Activated naive CD4-positive, alpha-beta T cell treated with Interleukin-2 at 50 U/mL for 16 hours (primary cell): ENCODE data around the gene PCGF6.
"Not testable (repeated sequence)": the region's sequence is repeated elsewhere in the genome, so short reads cannot be mapped to it uniquely, and the experiment has no call there.

ENCODE experiments used
- DNase-seq: peaks from one replicate; pipeline ENCODE4 v3.0.0-alpha.2; 2020

The PCGF6 gene, protein sequence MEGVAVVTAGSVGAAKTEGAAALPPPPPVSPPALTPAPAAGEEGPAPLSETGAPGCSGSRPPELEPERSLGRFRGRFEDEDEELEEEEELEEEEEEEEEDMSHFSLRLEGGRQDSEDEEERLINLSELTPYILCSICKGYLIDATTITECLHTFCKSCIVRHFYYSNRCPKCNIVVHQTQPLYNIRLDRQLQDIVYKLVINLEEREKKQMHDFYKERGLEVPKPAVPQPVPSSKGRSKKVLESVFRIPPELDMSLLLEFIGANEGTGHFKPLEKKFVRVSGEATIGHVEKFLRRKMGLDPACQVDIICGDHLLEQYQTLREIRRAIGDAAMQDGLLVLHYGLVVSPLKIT

DNA sequence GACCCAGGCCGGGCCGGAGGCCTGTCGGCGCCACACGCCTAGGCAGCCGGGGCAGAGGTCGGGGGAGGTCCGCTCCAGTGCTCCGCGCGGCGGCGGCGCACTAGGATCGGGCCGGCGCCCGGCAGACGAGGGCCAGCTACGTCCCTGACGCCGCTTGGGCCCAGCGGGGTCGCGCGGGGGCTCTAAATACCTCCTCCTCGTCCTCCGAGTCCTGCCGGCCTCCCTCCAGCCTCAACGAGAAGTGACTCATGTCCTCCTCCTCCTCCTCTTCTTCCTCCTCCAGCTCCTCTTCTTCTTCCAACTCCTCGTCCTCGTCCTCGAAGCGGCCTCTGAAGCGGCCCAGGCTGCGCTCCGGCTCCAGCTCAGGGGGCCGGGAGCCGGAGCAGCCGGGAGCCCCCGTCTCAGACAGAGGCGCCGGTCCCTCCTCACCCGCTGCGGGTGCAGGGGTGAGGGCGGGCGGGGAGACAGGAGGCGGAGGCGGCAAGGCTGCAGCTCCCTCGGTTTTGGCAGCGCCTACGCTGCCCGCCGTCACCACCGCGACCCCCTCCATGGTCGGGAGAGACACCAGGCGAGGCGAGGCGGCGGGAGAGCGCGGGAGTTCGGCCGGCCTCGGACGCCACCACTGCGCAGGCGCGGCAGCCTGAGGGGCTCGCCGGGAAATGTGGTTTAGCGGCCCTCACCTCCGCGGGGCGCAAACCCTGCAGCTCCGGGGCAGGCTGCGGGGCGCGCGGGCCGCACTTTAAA is at the start of gene PCGF6:
PCGF6 (minus strand) TSS at position 624 of the 744 bp plus-strand sequence; CDS start at position 550, 74 bp downstream.
- DNase-seq = peak; percentile 75

DNA sequence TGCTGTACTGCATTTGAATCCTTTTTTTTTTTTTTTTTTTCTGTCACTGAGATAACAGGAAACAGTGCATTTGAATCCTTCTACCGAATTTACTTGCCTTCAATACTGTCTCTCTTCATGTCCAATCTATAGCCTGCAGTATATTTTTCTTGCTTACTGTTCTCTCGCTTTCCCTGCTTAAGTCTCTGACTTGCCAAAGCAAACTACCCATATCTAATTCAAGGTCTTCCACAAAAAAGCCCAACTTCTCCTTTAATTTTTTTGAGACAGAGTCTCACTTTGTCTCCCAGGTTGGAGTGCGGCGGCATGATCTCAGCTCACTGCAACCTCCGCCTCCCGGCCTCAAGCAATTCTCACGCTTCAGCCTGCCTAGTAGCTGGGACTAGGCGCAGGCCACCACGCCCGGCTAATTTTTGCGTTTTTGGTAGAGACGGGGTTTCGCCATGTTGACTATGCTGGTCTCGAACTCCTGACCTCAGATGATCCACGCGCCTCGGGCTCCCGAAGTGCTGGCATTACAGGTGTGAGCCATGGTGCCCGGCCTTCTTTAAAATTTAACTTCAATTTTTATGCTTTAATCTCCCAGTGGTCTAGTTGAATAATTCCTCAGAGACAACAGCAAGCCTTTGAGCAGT is 46.4 kb upstream of the PCGF6 start:
- DNase-seq = no peak

DNA sequence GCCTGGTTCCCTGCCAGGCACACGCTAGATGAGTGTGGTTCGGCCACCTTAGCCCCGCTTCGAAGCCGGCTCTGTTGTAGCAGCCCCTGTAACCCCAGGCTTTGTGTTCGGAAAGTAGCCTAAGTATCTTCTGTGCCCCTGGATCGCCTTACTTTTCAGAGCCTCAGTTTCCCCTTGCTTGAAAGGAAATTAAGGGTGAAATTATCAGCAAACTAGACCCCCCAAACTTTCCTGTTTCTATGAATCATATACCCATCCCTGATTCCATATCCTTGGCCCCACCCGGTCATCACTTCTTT is 45.8 kb upstream of the PCGF6 start:
- DNase-seq = no peak

DNA sequence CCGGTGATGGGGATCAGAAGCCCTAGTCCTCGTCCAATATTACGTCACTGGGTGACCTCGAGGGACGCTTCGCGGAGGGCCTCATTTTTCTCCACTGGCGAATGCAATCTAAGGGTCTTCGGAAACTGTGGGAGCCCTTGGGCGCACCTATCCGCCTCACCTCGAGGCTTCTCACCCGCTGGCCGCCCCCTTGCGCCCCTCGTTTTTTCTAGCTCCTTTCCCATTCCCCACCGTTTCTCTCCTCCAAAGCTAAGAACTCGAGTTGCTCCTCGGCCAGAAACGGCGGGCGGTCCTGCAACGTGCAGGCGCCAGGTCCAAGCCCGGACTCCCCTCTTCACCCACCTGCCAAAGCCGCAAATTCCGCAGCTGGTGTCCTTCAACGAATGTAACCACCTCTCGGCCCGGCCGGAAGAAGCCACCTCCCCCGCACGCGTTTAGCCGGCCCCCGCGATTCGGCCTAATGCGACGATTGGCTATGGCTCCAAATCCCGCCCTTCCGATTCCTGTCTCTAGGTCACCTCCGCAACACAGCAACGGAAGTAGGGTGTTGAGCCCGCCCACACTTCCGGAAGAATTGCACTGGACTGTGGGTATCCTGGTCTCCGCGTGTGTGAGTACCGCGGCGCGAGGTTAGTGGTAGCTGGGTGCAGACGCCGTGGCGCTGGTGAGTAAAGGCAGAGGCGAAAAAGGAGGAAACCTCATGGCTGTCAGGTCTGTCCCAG is 45.3 kb upstream of the PCGF6 start, which contains the start of the genes ATP5MK and PDCD11:
ATP5MK (minus strand) TSS at position 409 of the 722 bp plus-strand sequence. CDS start 4,018 bp downstream, outside the sequence.
PDCD11 (plus strand) TSS at position 560 of the 722 bp plus-strand sequence. CDS start 1,801 bp downstream, outside the sequence.
- DNase-seq = peak; percentile 97

DNA sequence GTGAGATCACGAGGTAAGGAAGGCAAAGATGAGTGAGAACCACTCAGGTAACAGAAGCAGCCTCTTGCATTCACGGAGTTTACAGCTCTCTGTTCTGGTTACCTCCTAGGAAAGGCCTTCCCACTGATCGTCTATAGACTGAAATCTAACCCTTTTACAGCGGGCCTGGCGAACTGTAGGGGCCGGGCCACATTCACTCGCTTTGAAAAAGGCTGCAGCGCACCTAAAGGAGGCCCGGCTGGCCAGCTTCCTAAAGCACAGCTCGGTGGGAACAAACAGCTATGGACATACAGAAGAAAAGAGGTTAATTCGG is 44.8 kb upstream of the PCGF6 start:
- no peak for DNase-seq

DNA sequence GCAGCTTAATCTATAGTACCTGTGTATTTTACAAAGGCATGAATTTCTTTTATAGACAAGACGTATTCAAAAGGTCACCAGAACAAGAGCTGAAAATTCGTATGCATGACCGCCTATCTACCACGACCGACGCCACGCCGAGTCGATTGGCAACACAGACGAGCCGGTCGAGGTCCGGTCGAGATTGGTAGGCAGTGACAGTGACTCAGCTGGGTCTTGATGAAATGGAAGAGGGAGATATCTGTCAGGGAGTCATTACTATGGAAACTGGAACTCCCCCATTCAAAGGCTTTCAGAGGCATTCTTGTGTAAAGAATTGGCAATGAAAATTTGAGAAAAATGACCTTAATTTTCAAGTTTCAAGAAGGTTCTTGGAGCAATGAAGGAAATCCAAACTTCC is 43.2 kb upstream of the PCGF6 start:
- DNase-seq = no peak

DNA sequence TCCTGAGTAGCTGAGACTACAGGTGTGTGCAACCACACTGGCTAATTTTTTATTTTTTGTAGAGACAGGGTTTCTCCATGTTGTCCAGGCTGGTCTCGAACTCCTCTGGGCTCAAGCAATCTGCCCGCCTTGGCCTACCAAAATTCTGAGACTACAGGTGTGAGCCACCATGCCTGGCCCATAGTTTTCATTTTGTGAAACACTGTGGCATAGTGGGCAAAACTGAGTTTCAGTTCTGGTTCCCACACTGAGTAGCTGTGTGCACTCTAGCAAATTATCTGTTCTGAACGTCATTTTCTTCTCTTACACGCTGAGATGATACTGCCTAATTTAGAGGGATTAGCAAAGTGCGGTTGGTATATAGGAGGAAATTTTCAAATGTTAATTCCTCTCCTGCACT is 31.8 kb upstream of the PCGF6 start:
- DNase-seq = no peak

DNA sequence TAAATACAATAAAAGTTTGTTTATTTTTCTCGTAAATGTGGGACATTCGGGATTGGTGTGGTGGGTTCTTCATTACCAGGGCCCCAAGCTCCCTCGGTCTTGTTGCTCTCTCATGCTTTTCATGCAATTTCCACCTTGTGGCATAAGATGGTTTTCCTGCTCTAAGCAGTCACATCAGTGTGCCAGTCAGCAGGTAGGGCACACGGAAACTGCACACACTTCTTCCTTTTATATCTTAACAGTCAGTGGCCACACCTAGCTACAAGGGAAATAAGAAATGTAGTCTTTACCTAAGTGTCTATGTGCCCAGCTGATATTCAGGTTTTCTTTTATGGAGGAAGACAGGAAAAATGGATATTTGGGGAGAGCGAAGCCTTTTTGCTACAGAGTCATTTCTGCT is 23.3 kb upstream of the PCGF6 start:
- no peak for DNase-seq

DNA sequence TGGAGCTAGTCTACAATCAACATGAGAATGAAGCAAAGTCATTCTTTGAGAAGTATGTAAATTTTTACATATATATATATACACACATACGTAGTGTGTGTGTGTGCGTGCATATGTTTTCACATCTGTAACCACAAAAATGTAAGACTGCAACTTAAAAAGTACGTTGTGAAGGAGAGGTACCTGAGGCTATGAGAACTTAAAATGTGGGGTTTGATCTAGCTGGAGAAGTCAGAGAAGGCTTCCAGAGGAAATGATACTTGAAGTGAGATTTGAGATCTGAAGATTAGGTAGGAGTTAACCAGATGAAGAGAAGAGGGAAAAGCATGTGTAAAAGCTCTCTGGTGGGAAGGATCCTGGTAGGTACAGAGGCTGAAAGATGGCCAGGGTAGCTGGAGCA is 22.6 kb upstream of the PCGF6 start:
- no peak for DNase-seq

DNA sequence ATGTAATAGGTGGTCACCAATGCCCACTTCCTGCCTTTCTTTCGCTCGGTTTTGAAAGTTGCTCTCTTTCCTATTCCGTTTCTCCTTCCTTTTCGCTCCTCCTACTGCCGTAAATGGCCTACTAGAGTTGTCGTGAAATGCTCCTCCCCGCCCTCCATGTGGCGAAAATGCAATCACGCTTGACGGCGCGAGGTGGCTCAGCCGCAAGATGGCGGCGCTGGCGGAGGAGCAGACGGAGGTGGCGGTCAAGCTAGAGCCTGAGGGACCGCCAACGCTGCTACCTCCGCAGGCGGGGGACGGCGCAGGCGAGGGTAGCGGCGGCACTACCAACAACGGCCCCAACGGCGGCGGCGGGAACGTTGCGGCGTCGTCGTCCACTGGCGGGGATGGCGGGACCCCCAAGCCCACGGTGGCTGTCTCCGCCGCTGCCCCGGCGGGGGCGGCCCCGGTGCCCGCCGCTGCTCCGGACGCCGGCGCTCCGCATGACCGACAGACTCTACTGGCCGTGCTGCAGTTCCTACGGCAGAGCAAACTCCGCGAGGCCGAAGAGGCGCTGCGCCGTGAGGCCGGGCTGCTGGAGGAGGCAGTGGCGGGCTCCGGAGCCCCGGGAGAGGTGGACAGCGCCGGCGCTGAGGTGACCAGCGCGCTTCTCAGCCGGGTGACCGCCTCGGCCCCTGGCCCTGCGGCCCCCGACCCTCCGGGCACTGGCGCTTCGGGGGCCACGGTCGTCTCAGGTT is 17.0 kb upstream of the PCGF6 start, which contains the start of gene TAF5:
TAF5 (plus strand) TSS at position 195 of the 737 bp plus-strand sequence; CDS start at position 209, 14 bp downstream.
- DNase-seq = peak; percentile 91

DNA sequence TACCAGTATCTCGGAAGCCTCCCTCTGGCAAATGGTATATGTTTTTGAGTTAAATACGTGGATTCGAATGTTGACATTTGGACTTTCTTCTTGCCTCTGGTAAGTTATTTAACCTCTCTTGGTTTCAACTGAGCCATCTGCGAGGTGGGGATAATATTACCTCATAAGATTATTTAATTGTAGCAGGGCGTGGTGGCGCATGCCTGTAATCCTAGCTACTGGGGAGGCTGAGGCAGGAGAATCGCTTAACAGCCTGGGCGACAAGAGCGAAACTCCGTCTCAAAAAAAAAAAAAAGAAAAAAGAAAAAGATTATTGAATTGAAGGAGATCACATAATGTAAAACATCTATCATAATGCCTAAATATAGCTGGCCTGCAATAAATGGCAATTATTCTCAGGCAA is 16.4 kb upstream of the PCGF6 start:
- DNase-seq = peak; percentile 5

DNA sequence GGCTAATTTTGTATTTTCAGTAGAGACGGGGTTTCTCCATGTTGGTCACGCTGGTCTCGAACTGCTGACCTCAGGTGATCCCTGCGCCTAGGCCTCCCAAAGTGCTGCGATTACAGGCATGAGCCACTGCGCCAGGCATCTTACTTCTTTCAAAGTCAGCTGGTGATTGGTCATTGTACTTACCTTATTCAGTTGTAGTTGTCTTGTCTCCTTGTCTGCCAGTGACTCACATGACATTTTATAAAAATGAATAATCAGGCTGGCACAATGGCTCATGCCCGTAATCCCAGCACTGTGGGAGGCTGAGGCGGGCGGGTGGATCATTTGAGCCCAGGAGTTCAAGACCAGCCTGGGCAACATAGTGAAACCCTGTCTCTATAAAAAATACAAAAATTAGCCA is 9.9 kb upstream of the PCGF6 start:
- not testable (repeated sequence) for DNase-seq

DNA sequence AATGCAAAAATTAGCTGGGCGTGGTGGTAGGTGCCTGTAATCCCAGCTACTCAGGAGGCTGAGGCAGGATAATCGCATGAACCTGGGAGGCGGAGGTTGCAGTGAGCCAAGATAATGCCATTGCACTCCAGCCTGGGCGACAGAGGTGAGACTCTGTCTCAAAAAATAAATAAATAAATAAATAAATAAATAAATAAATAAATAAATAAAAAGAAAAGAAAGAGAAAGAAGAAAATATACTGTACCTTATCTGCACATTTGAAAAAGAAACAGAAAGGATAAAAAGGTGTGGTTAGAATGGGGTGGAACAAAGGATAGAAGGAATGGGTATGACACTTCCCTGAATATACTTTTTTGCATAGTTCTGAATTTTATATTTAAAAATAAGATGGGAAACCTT is 8.6 kb upstream of the PCGF6 start:
- not testable (repeated sequence) for DNase-seq

DNA sequence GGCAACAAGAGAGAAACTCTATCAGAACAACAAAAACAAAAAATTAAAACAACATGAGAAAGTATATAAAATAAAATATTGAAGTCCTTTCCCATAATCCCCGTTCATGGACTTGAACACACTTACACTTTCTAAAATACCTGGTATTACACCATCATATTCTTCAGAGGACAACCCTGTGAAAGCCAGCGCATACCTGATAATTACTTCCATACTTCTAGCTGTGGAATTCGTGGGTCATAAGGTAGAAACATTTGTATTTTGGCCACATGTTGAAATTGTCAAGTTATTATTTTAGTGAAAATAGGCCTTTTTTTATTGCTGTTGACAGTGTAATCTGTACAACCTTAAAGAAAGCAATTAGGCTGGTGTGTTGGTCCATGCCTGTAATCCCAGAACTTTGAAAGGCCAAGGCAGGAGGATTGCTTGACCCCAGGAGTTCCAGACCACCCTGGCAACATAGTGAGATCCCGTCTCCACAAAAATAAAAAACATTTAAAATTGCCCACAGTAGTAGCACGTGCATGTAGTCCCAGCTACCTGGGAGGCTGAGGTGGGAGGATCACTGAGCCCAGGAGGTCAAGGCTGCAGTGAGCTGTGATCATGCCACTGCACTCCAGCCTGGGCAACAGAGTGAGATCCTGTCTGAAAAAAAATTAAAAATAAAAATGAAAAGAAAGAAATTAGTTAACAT is 5.1 kb upstream of the PCGF6 start:
- no peak for DNase-seq

DNA sequence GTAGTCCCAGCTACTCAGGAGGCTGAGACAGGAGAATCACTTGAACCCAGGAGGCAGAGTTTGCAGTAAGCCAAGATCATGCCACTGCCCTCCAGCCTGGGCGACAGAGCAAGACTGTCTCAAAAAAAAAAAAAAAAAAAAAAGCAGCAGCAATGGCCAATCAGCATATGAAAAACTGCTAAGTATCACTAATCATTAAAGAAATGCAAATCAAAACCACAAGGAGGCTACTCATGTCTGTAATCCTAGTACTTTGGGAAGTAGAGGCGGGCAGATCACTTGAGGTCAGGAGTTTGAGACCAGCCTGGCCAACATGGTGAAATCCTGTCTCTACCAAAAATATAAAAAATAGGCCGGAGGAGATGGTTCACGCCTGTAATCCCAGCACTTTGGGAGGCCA is 3.6 kb upstream of the PCGF6 start:
- not testable (repeated sequence) for DNase-seq

DNA sequence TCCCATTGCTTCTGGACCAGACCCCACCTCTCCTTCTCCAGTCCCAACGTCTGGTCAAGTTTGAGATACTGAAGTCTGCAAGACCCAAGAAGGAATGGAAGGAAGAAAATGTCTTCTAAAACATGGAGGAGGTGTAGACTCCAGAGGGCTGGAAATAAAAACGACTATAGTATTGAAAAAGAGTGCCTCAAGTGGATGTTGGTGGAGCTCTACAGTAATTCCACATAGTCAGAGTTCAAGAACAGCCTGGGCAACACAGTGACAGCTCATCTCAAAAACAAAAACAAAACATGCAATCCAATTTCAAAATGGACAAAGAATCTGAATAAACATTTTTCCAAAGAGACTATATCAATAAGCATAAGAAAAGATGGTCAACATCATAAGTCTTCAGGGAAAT is 2.3 kb upstream of the PCGF6 start:
- no peak for DNase-seq

DNA sequence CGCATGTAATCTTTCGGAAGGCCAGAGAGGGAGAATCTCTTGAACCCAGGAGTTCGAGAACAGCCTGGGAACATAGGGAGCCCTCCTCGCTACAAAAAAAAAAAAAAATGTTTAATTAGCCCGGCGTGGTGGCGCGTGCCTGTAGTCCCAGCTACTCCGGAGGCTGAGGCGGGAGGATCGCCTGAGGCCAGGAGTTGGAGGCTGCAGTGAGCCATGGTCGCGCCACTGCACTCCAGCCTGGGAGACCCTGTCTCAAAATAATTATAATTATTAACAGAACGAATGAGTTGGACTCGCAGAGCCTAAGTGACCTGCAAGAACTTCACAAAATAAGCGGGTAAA is 794 bp downstream of the PCGF6 start:
- DNase-seq = no peak

DNA sequence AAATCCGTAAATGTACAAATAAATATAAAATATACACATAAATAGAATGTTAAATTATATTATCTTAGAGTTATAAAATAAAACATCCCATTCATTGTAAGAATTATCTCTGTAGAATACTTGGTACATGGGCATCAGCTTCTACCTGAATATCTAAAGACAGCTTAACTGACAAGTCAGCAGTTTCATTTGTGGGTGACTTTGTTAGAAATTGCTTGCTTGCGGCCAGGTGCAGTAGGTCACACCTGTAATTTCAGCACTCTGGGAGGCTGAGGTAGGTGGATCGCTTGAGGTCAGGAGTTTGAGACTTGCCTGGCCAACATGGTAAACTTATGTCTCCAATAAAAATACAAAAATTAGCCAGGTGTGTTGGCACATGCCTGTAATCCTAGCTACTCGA is 14.6 kb downstream of the PCGF6 start:
- DNase-seq = no peak

DNA sequence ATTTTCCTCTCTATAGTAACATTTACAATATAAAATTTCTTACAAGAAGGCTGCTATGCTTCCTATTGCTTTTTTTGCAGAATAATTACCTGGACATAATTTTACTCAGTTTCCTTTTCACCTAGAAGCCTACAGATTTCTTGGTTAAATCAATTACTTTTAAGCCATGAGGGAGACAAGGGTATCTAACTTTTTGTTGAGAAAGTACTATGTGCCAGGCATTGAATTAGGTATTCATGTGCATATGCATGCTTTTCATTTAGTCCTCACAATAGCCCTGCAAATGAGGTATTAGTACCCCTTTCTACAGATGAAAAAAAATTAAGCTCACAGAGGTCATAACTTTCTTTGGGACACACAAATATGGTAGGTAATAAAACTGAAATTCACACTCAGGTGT is 16.4 kb downstream of the PCGF6 start:
- DNase-seq = no peak

DNA sequence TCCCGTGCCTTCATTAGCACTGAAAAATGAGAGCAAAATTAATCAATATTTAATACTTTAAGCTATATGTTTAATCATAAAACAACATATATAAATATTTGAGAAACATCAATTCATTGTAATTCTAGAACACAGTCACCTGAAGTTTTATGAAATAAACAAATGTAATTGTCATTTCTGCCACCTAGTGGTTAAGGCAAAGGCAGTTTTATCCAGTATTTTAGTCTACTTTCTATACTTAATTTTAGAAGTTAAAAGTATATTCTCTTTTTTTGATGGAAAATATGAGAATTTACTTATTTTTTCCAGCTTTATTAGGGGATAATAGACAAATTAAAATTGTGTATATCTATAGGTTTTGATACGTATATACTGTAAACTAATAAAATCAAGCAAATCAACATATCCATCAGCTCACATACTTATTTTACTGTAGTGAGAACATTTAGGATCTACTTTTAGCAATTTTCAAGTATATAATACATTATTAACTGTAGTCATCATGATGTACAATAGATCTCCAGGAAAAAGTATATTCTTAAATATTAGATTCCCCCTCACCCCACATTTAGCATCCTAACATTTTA is 16.9 kb downstream of the PCGF6 start:
- no peak for DNase-seq

DNA sequence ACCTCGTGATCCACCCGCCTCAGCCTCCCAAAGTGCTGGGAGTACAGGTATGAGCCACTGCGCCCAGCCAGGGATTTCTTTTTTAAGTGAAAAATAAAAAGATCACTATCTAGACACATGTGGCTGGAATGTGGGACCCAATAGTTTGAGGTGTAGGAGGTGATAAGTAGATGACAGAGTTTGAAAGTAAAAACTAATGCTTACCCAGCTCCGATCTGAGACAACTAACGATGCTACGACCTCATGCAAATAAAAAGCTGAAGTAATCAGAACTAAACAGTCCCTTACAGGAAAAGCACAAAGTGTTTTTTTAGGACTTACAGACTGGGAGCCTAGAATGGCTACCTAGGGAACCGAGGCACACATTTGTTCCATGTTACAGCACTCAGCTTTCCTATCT is 23.0 kb downstream of the PCGF6 start:
- no peak for DNase-seq

DNA sequence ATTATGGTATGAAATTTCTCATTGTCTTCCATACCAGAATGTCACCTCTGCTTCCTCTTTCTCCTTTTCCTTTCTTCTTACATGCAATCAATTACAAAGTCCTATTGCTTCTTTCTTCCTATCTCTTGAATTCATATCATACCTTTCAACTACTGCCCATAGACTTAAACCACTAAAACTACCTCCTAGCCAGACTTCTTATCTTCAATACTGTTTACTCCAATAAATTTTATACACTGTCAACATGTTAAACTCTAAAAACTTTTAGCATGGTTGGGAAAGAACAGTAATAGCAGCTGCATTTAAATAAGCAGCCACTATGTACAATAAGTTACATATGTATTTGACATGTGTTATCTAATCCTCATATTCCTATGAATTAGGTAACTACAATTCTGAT is 34.9 kb downstream of the PCGF6 start:
- DNase-seq = no peak
